ENCODE results near the gene ARHGAP6. TPM values are rescaled to one million over a fixed set of nuclear protein-coding genes. Genes with fewer than 3 reads are reported as not detected.

The ARHGAP6 gene
- total and polyA plus RNA-seq, 8 donors: 2.2 to 26.4 (median 8.7) TPM

DNA sequence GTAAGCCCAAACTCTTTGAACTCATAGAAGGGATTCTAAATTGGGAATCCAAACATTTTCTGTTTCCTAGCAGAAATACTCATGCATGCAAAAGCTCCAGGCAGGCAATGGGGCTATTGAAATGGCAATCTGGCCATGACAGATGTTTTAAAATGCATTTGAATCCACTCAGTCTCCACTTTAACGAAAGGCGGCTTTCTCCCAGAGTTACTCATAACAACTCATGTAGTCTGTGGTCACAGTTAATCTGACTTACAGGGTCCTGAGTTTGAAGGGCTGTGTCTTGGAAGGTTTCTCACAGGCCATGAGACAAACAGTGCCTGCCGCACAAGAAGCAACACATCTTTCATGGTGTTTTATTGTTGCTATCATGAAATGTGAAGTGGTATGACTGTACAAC is 186.8 kb downstream of the ARHGAP6 start:
- no peak for DNase-seq
- Histone ChIP-seq H3K4me3 (no peak overlapping the region), H3K36me3 (no peaks in the 10 kb centered on the region), H3K4me1 (no peaks in the 10 kb centered on the region), H3K9me3 (no peaks in the 10 kb centered on the region), H3K27me3 (peaks cover 0 to 11% (median 0%) of the 10 kb centered on the region in 3 donors), H3K27ac (no peak overlapping the region)
- intact Hi-C loops (cut with DNase I; ENCODE audit: low total_unique reads): no loop called here
- WGBS, 5 donors: 57 to 86% (median 70%) methylated on average over 3 of the region's 3 CpGs
- TF ChIP-seq, protein P1, sequence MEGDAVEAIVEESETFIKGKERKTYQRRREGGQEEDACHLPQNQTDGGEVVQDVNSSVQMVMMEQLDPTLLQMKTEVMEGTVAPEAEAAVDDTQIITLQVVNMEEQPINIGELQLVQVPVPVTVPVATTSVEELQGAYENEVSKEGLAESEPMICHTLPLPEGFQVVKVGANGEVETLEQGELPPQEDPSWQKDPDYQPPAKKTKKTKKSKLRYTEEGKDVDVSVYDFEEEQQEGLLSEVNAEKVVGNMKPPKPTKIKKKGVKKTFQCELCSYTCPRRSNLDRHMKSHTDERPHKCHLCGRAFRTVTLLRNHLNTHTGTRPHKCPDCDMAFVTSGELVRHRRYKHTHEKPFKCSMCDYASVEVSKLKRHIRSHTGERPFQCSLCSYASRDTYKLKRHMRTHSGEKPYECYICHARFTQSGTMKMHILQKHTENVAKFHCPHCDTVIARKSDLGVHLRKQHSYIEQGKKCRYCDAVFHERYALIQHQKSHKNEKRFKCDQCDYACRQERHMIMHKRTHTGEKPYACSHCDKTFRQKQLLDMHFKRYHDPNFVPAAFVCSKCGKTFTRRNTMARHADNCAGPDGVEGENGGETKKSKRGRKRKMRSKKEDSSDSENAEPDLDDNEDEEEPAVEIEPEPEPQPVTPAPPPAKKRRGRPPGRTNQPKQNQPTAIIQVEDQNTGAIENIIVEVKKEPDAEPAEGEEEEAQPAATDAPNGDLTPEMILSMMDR (IDR thresholded peaks at IDR 0.05): no peak

DNA sequence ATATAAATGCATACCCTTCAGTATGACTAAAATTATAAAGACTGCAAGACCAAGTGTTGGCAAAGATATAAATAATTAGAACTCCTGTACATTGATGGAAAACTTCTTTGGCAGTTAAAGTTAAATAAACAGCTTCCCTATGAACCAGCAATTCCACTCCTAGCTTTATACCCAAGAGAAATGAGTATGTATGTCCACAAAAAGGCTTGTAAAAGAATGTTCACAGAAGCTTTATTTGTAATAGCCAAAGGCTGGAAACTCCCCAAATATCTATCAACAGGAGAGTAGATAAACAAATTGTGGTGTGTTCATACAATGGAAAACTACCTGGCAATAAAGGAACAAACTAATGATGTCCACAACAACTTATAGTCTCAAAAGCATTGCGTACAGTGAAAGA is 187.7 kb downstream of the ARHGAP6 start:
- intact Hi-C loops (cut with DNase I; ENCODE audit: low total_unique reads): no loop called here
- H3K9me3 ChIP-seq: no peaks in the 10 kb centered on the region
- H3K27me3 ChIP-seq: peaks cover 0 to 6% (median 0%) of the 10 kb centered on the region in 3 donors
- H3K27ac ChIP-seq: no peak overlapping the region
- no peak for DNase-seq
- H3K36me3 ChIP-seq: no peaks in the 10 kb centered on the region
- 88 to 97% (median 91%) methylated on average over 1 of the region's 1 CpG for WGBS, 5 donors
- H3K4me3 ChIP-seq: no peak overlapping the region
- TF ChIP-seq, protein P1 (IDR thresholded peaks at IDR 0.05): no peak
- no peak for TF ChIP-seq EP300 (IDR thresholded peaks at IDR 0.05)
- no peak for TF ChIP-seq POLR2AphosphoS5 (IDR thresholded peaks at IDR 0.05)
- H3K4me1 ChIP-seq: no peaks in the 10 kb centered on the region

DNA sequence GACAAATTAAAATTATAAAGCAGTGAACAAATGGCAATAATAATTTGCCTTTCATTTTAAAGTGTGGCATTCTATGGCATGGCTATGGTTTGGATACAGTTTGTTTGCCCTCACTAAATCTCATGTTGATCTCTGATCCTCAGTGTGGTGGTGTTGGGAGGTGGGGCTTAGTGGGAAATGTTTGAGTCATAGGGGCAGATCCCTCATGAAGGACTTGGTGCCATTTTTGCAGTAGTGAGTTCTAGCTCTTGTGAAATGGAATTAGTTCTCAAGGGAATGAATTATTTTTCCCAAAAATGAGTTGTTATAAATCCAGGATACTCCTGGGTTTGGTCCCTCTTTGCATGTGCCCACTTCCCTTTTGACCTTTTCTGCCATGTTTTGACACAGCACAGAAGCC is 191.1 kb downstream of the ARHGAP6 start:
- intact Hi-C loops (cut with DNase I; ENCODE audit: low total_unique reads): no loop called here
- Histone ChIP-seq H3K4me3 (no peak overlapping the region), H3K27me3 (peaks cover 0 to 6% (median 0%) of the 10 kb centered on the region in 3 donors), H3K4me1 (peaks cover 0 to 4% (median 0%) of the 10 kb centered on the region in 4 donors), H3K36me3 (no peaks in the 10 kb centered on the region), H3K9me3 (no peaks in the 10 kb centered on the region), H3K27ac (no peak overlapping the region)
- no peak for TF ChIP-seq POLR2AphosphoS5 (IDR thresholded peaks at IDR 0.05)
- no peak for TF ChIP-seq EP300 (IDR thresholded peaks at IDR 0.05)
- TF ChIP-seq, protein P1 (IDR thresholded peaks at IDR 0.05): no peak
- no peak for TF ChIP-seq POLR2A (IDR thresholded peaks at IDR 0.05)
- no peak for DNase-seq

DNA sequence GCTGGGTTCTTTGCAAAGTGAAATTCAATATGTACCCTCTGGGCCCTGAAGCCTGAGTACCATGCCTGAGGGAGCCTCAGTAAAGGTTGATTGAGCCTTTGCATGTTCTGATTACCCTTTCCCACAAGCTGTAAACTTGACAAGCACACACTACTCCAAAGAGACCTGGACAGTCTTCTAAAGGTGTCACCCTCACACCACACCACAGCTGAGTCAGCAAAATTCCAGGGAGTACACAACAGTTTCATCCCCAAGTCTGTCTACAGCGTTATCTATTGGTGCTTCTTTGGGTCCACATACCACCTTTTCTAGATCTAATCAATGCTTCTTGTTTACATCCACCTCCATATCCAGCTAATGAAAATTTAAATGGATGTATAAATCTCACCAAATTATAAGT is 191.7 kb downstream of the ARHGAP6 start:
- TF ChIP-seq POLR2A (IDR thresholded peaks at IDR 0.05): no peak
- TF ChIP-seq, protein P1 (IDR thresholded peaks at IDR 0.05): no peak
- no peak for TF ChIP-seq POLR2AphosphoS5 (IDR thresholded peaks at IDR 0.05)
- TF ChIP-seq EP300 (IDR thresholded peaks at IDR 0.05): no peak
- peaks cover 0 to 6% (median 0%) of the 10 kb centered on the region in 3 donors for H3K27me3 ChIP-seq
- no peak overlapping the region for H3K27ac ChIP-seq
- H3K4me3 ChIP-seq: no peak overlapping the region
- H3K4me1 ChIP-seq: peaks cover 0 to 4% (median 0%) of the 10 kb centered on the region in 4 donors
- WGBS, 5 donors: 58 to 100% (median 85%) methylated on average over 1 of the region's 1 CpG
- H3K9me3 ChIP-seq: no peaks in the 10 kb centered on the region
- no peaks in the 10 kb centered on the region for H3K36me3 ChIP-seq
- intact Hi-C loops (cut with DNase I; ENCODE audit: low total_unique reads): no loop called here
- DNase-seq: no peak
